ENCODE results near the gene KLHL7.

GRCh38 chr7:23076772-23077171, 28.8 kb upstream of the KLHL7 start:
- TF ChIP-seq EZH2 (IDR thresholded peaks at IDR 0.05; ENCODE audit: borderline replicate concordance, low read depth, low read length, severe bottlenecking) (no peak), CTCF (IDR thresholded peaks at IDR 0.05; ENCODE audit: borderline replicate concordance, extremely low read depth, low read length, poor library complexity, severe bottlenecking) (no peak)

Measured in DND-41 (cell line).